ENCODE measurements around the gene HOXD13. TPM values are rescaled to one million over a fixed set of nuclear protein-coding genes. Genes with fewer than 3 reads are reported as not detected.

HOXD13 gene
- total RNA-seq, 4 donors from 2014 or later = not detected

- peak overlapping the region; percentile 44 to 57 (median 49) for H3K4me3 ChIP-seq
- no peaks in the 10 kb centered on the region for H3K36me3 ChIP-seq
- H3K4me1 ChIP-seq = peaks cover 5 to 20% of the 10 kb centered on the region in 2 donors
- H3K9me3 ChIP-seq = no peaks in the 10 kb centered on the region
- no peak for DNase-seq
- in situ Hi-C loops (cut with MboI; ENCODE audit: low sequenced_read_pairs in 4 of 4) = no loop called here
- ATAC-seq = peak in 1 of 2 donors; percentile 41
- TF ChIP-seq POLR2A (IDR thresholded peaks at IDR 0.05) = no peak
- TF ChIP-seq CTCF (IDR thresholded peaks at IDR 0.05 in 4 of 5, conservative IDR thresholded peaks at IDR 0.05 in 1 of 5) = no peak
- no peak overlapping the region for H3K27ac ChIP-seq
- H3K27me3 ChIP-seq = peaks cover 66 to 78% (median 67%) of the 10 kb centered on the region in 3 donors
- intact Hi-C loops (cut with DNase I; ENCODE audit: low total_unique reads) = no loop called here
Measured at GRCh38 chr2:176067589-176068418, 24.7 kb upstream of the HOXD13 start.

- TF ChIP-seq CTCF (IDR thresholded peaks at IDR 0.05 in 4 of 5, conservative IDR thresholded peaks at IDR 0.05 in 1 of 5) (no peak), POLR2A (IDR thresholded peaks at IDR 0.05) (no peak)
- intact Hi-C loops (cut with DNase I; ENCODE audit: low total_unique reads) = no loop called here
- Histone ChIP-seq H3K36me3 (no peaks in the 10 kb centered on the region), H3K27ac (no peak overlapping the region), H3K9me3 (no peaks in the 10 kb centered on the region), H3K27me3 (peaks cover 72 to 78% (median 73%) of the 10 kb centered on the region in 3 donors), H3K4me1 (peaks cover 5 to 25% of the 10 kb centered on the region in 2 donors), H3K4me3 (peak overlapping the region in 2 of 4 donors; percentile 44 to 50)
- no peak for DNase-seq
- ATAC-seq = no peak
- in situ Hi-C loops (cut with MboI; ENCODE audit: low sequenced_read_pairs in 4 of 4) = no loop called here
Measured at GRCh38 chr2:176068419-176068832, 24.1 kb upstream of the HOXD13 start.

- ATAC-seq = no peak
- Histone ChIP-seq H3K9me3 (no peaks in the 10 kb centered on the region), H3K27me3 (peaks cover 98 to 100% (median 100%) of the 10 kb centered on the region in 3 donors), H3K4me3 (no peak overlapping the region), H3K4me1 (peaks cover 5 to 25% of the 10 kb centered on the region in 2 donors), H3K27ac (no peak overlapping the region), H3K36me3 (no peaks in the 10 kb centered on the region)
- TF ChIP-seq CTCF (IDR thresholded peaks at IDR 0.05 in 4 of 5, conservative IDR thresholded peaks at IDR 0.05 in 1 of 5) = no peak
- TF ChIP-seq POLR2A (IDR thresholded peaks at IDR 0.05) = no peak
- intact Hi-C loops (cut with DNase I; ENCODE audit: low total_unique reads) = no loop called here
- in situ Hi-C loops (cut with MboI; ENCODE audit: low sequenced_read_pairs in 4 of 4) = loop anchor here in 2 of 4 donors (10.0 kb wide), 1 partner anchor 387 kb away; no protein-coding TSS in a partner anchor
- DNase-seq = no peak
Measured at GRCh38 chr2:176071330-176072291, 20.9 kb upstream of the HOXD13 start.

GRCh38 chr2:176072292-176072669 lies 20.2 kb upstream of the HOXD13 start:
- Histone ChIP-seq H3K27me3 (peaks cover 98 to 100% (median 100%) of the 10 kb centered on the region in 3 donors), H3K4me1 (peaks cover 3 to 19% of the 10 kb centered on the region in 2 donors), H3K4me3 (no peak overlapping the region), H3K36me3 (no peaks in the 10 kb centered on the region), H3K9me3 (no peaks in the 10 kb centered on the region), H3K27ac (no peak overlapping the region)
- ATAC-seq (no peak), DNase-seq (no peak)
- in situ Hi-C loops (cut with MboI; ENCODE audit: low sequenced_read_pairs in 4 of 4) (loop anchor here in 2 of 4 donors (10.0 kb wide), 1 partner anchor 387 kb away; no protein-coding TSS in a partner anchor), intact Hi-C loops (cut with DNase I; ENCODE audit: low total_unique reads) (no loop called here)
- TF ChIP-seq CTCF (IDR thresholded peaks at IDR 0.05 in 4 of 5, conservative IDR thresholded peaks at IDR 0.05 in 1 of 5) (no peak), POLR2A (IDR thresholded peaks at IDR 0.05) (no peak)

Measured in gastrocnemius medialis (tissue), 4 donors.